Liver (tissue), 3 donors: ENCODE data around the gene ING1.

ENCODE experiments used
- EGR1 ChIP-seq, 2 donors: IDR thresholded peaks; 2 replicates each; pipeline ENCODE4 v1.6.1; 2016 to 2018; ENCODE audit warnings: antibody characterized with exemption in 2 of 2, low read depth in 2 of 2
- GABPA ChIP-seq, 2 donors: IDR thresholded peaks in 1 of 2; conservative IDR thresholded peaks in 1 of 2; 2 replicates each; pipeline ENCODE4 v1.6.1; 2016; ENCODE audit warnings: antibody characterized with exemption in 2 of 2, mild to moderate bottlenecking in 1 of 2, moderate library complexity in 1 of 2
- HNF4G ChIP-seq: IDR thresholded peaks from 2 replicates; pipeline ENCODE4 v1.6.1; 2016; ENCODE audit warnings: antibody characterized with exemption
- JUND ChIP-seq, 2 donors: IDR thresholded peaks; 2 replicates each; pipeline ENCODE4 v1.6.1; 2016; ENCODE audit warnings: antibody characterized with exemption in 2 of 2
- RAD21 ChIP-seq, 2 donors: IDR thresholded peaks; 2 replicates each; pipeline ENCODE4 v1.6.1; 2016; ENCODE audit warnings: antibody characterized with exemption in 2 of 2, mild to moderate bottlenecking in 2 of 2
- RXRA ChIP-seq, 2 donors: IDR thresholded peaks; 2 replicates each; pipeline ENCODE4 v1.6.1; 2017 to 2018; ENCODE audit warnings: antibody characterized with exemption in 2 of 2, mild to moderate bottlenecking in 1 of 2
- TAF1 ChIP-seq: conservative IDR thresholded peaks from 2 replicates; pipeline ENCODE4 v1.6.1; 2016; ENCODE audit warnings: antibody characterized with exemption, mild to moderate bottlenecking
- YY1 ChIP-seq: IDR thresholded peaks from 2 replicates; pipeline ENCODE4 v1.6.1; 2016; ENCODE audit warnings: antibody characterized with exemption, mild to moderate bottlenecking
- TF ChIP-seq, protein P1 (sequence below): fragments of 150-350 bp; IDR thresholded peaks from 2 replicates; pipeline ENCODE4 v1.5.1; 2017; ENCODE audit warnings: improper control_type of control experiment, low read depth, low read length; ENCODE audit not compliant: missing input control
- TF ChIP-seq, protein P2 (sequence below): IDR thresholded peaks from 2 replicates; pipeline ENCODE4 v1.6.1; 2016; ENCODE audit warnings: antibody characterized with exemption
- TF ChIP-seq, protein P3 (sequence below): IDR thresholded peaks from 2 replicates; pipeline ENCODE4 v1.6.1; 2016; ENCODE audit warnings: antibody characterized with exemption, mild to moderate bottlenecking
- donor health status: healthy.
- donor health status: healthy.

DNA sequence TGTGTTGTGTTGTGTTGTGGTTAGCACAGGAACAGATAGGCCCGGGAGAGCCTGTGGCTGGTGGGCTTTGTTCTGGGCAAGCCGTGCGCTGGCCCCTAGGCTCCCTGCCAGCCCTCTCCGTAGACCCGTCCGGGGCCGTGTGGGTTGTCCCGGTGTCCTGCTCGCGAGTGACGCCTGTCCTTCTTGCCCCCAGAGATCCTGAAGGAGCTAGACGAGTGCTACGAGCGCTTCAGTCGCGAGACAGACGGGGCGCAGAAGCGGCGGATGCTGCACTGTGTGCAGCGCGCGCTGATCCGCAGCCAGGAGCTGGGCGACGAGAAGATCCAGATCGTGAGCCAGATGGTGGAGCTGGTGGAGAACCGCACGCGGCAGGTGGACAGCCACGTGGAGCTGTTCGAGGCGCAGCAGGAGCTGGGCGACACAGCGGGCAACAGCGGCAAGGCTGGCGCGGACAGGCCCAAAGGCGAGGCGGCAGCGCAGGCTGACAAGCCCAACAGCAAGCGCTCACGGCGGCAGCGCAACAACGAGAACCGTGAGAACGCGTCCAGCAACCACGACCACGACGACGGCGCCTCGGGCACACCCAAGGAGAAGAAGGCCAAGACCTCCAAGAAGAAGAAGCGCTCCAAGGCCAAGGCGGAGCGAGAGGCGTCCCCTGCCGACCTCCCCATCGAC, 5.7 kb downstream of the ING1 start:
- TF ChIP-seq TAF1 (no peak), GABPA (IDR thresholded peaks at IDR 0.05 in 1 of 2, conservative IDR thresholded peaks at IDR 0.05 in 1 of 2) (no peak), RAD21 (IDR thresholded peaks at IDR 0.05) (no peak), JUND (IDR thresholded peaks at IDR 0.05) (no peak), HNF4G (no peak), EGR1 (IDR thresholded peaks at IDR 0.05; ENCODE audit: low read depth in 2 of 2) (no peak), RXRA (IDR thresholded peaks at IDR 0.05) (no peak), YY1 (no peak)
- TF ChIP-seq, protein P1, sequence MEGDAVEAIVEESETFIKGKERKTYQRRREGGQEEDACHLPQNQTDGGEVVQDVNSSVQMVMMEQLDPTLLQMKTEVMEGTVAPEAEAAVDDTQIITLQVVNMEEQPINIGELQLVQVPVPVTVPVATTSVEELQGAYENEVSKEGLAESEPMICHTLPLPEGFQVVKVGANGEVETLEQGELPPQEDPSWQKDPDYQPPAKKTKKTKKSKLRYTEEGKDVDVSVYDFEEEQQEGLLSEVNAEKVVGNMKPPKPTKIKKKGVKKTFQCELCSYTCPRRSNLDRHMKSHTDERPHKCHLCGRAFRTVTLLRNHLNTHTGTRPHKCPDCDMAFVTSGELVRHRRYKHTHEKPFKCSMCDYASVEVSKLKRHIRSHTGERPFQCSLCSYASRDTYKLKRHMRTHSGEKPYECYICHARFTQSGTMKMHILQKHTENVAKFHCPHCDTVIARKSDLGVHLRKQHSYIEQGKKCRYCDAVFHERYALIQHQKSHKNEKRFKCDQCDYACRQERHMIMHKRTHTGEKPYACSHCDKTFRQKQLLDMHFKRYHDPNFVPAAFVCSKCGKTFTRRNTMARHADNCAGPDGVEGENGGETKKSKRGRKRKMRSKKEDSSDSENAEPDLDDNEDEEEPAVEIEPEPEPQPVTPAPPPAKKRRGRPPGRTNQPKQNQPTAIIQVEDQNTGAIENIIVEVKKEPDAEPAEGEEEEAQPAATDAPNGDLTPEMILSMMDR: no peak
- TF ChIP-seq, protein P2, sequence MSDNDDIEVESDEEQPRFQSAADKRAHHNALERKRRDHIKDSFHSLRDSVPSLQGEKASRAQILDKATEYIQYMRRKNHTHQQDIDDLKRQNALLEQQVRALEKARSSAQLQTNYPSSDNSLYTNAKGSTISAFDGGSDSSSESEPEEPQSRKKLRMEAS: no peak
- TF ChIP-seq, protein P3, sequence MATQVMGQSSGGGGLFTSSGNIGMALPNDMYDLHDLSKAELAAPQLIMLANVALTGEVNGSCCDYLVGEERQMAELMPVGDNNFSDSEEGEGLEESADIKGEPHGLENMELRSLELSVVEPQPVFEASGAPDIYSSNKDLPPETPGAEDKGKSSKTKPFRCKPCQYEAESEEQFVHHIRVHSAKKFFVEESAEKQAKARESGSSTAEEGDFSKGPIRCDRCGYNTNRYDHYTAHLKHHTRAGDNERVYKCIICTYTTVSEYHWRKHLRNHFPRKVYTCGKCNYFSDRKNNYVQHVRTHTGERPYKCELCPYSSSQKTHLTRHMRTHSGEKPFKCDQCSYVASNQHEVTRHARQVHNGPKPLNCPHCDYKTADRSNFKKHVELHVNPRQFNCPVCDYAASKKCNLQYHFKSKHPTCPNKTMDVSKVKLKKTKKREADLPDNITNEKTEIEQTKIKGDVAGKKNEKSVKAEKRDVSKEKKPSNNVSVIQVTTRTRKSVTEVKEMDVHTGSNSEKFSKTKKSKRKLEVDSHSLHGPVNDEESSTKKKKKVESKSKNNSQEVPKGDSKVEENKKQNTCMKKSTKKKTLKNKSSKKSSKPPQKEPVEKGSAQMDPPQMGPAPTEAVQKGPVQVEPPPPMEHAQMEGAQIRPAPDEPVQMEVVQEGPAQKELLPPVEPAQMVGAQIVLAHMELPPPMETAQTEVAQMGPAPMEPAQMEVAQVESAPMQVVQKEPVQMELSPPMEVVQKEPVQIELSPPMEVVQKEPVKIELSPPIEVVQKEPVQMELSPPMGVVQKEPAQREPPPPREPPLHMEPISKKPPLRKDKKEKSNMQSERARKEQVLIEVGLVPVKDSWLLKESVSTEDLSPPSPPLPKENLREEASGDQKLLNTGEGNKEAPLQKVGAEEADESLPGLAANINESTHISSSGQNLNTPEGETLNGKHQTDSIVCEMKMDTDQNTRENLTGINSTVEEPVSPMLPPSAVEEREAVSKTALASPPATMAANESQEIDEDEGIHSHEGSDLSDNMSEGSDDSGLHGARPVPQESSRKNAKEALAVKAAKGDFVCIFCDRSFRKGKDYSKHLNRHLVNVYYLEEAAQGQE: no peak
